WTC11 (cell line): ENCODE data around the gene ASPHD1. TPM values are rescaled to one million over a fixed set of nuclear protein-coding genes. Genes with fewer than 3 reads are reported as not detected.

Source experiments
- ATAC-seq: fragments of 200-7000 bp; cut with Tn5 transposase; 2 replicates; pipeline ENCODE4 v1.10.0; 2021; ENCODE audit warnings: mild to moderate bottlenecking, moderate library complexity
- CTCF ChIA-PET: fragments of 300-600 bp; sonication (Branson Sonifier 250); formaldehyde crosslinking; loops from one replicate; lab custom pipeline; 2021; ENCODE audit warnings: antibody characterized with exemption; lab: Charles Lee
- POLR2A ChIA-PET: fragments of 350-600 bp; sonication (Branson Sonifier 250); formaldehyde crosslinking; loops from one replicate; lab custom pipeline; 2021; ENCODE audit warnings: antibody characterized with exemption; lab: Charles Lee
- DNase-seq: peaks from one replicate; pipeline ENCODE4 v3.0.0; 2021; ENCODE audit warnings: low spot score
- H3K27ac Mint-ChIP-seq: 2 replicates; pipeline ENCODE4 v1.8.0; 2021; ENCODE audit warnings: mixed read lengths
- H3K27me3 Mint-ChIP-seq: 2 replicates; pipeline ENCODE4 v1.8.0; 2021; ENCODE audit warnings: low read depth, mild to moderate bottlenecking, moderate library complexity, mixed read lengths
- H3K36me3 Mint-ChIP-seq: 2 replicates; pipeline ENCODE4 v1.8.0; 2021; ENCODE audit warnings: mixed read lengths
- H3K4me1 Mint-ChIP-seq: 2 replicates; pipeline ENCODE4 v1.8.0; 2022; ENCODE audit warnings: mixed read lengths
- H3K4me3 Mint-ChIP-seq: 2 replicates; pipeline ENCODE4 v1.8.0; 2021; ENCODE audit warnings: mild to moderate bottlenecking, moderate library complexity, mixed read lengths
- H3K9me3 Mint-ChIP-seq: 2 replicates; pipeline ENCODE4 v1.8.0; 2021; ENCODE audit warnings: mixed read lengths
- ARID4B ChIP-seq: sonication (generic); formaldehyde crosslinking; IDR thresholded peaks from 2 replicates; pipeline ENCODE4 v1.8.0; 2023; ENCODE audit warnings: missing genetic modification reagents, mild to moderate bottlenecking, borderline replicate concordance
- ATF2 ChIP-seq: sonication (generic); formaldehyde crosslinking; IDR thresholded peaks from 2 replicates; pipeline ENCODE4 v1.8.1; 2022; ENCODE audit warnings: low read depth, missing genetic modification reagents, borderline replicate concordance
- ESRRA ChIP-seq: sonication (generic); formaldehyde crosslinking; IDR thresholded peaks from 2 replicates; pipeline ENCODE4 v1.8.1; 2022; ENCODE audit warnings: mild to moderate bottlenecking, missing genetic modification reagents, borderline replicate concordance
- FOXJ3 ChIP-seq: sonication (generic); formaldehyde crosslinking; IDR thresholded peaks from 2 replicates; pipeline ENCODE4 v1.9.0; 2021; ENCODE audit warnings: missing genetic modification reagents, mild to moderate bottlenecking, borderline replicate concordance
- GABPB1 ChIP-seq: sonication (generic); formaldehyde crosslinking; IDR thresholded peaks from 2 replicates; pipeline ENCODE4 v1.8.1; 2023; ENCODE audit warnings: mild to moderate bottlenecking, missing genetic modification reagents
- JUN ChIP-seq: sonication (generic); formaldehyde crosslinking; IDR thresholded peaks from 2 replicates; pipeline ENCODE4 v1.8.0; 2023; ENCODE audit warnings: mild to moderate bottlenecking, missing genetic modification reagents
- KAT7 ChIP-seq: sonication (generic); formaldehyde crosslinking; IDR thresholded peaks from 2 replicates; pipeline ENCODE4 v1.8.1; 2023; ENCODE audit warnings: missing genetic modification reagents, mild to moderate bottlenecking, borderline replicate concordance
- NFYB ChIP-seq: sonication (generic); formaldehyde crosslinking; conservative IDR thresholded peaks from 2 replicates; pipeline ENCODE4 v1.8.0; 2022; ENCODE audit warnings: low read depth, missing genetic modification reagents
- NR2C2 ChIP-seq: sonication (generic); formaldehyde crosslinking; IDR thresholded peaks from 2 replicates; pipeline ENCODE4 v1.8.0; 2022; ENCODE audit warnings: mild to moderate bottlenecking, missing genetic modification reagents
- PREB ChIP-seq: sonication (generic); formaldehyde crosslinking; IDR thresholded peaks from 2 replicates; pipeline ENCODE4 v1.8.1; 2022; ENCODE audit warnings: mild to moderate bottlenecking, missing genetic modification reagents, moderate library complexity, borderline replicate concordance
- STAT6 ChIP-seq: sonication (generic); formaldehyde crosslinking; conservative IDR thresholded peaks from 2 replicates; pipeline ENCODE4 v1.8.1; 2023; ENCODE audit warnings: mild to moderate bottlenecking, low read depth, missing genetic modification reagents, moderate library complexity
- USF2 ChIP-seq: sonication (generic); formaldehyde crosslinking; IDR thresholded peaks from 2 replicates; pipeline ENCODE4 v1.8.1; 2023; ENCODE audit warnings: mild to moderate bottlenecking, missing genetic modification reagents, moderate library complexity
- ZNF281 ChIP-seq: sonication (generic); formaldehyde crosslinking; IDR thresholded peaks from 2 replicates; pipeline ENCODE4 v1.8.0; 2023; ENCODE audit warnings: mild to moderate bottlenecking, missing genetic modification reagents
- ZNF512 ChIP-seq: sonication (generic); formaldehyde crosslinking; IDR thresholded peaks from 2 replicates; pipeline ENCODE4 v1.8.1; 2022; ENCODE audit warnings: missing genetic modification reagents, borderline replicate concordance
- total RNA-seq: library from RNA; stranded (reverse); gene quantifications from 3 replicates; pipeline ENCODE4 v1.2.3, GENCODE V29; 2021

Gene ASPHD1
- total RNA-seq, 1 experiment from 2014 or later, result 26.9 TPM

- ChIA-PET POLR2A (interaction anchor here (0.9 kb wide), 1 partner anchor 25 kb away, joined by 3 read pairs; no protein-coding TSS in a partner anchor), CTCF (interaction anchor here (0.7 to 2.3 kb wide), 3 partner anchors 33 to 179 kb away, joined by 3 to 10 read pairs (median 5); partner anchors contain the start of genes MVP and TLCD3B)
- Mint-ChIP-seq H3K9me3 (no peaks in the 10 kb centered on the region), H3K4me3 (no peak overlapping the region), H3K27me3 (no peaks in the 10 kb centered on the region; the same call in 1 of the 2 replicates), H3K27ac (no peak overlapping the region), H3K4me1 (peaks cover 14% of the 10 kb centered on the region), H3K36me3 (no peaks in the 10 kb centered on the region)
- ATAC-seq (no peak), DNase-seq (no peak)
- TF ChIP-seq FOXJ3 (no peak), STAT6 (CRISPR knock-in tag) (no peak), PREB (CRISPR knock-in tag) (no peak), ZNF512 (CRISPR knock-in tag) (no peak), JUN (no peak), ZNF281 (CRISPR knock-in tag) (no peak), GABPB1 (CRISPR knock-in tag) (no peak), ESRRA (no peak), NFYB (CRISPR knock-in tag) (peak; percentile 42; the same call in 1 of the 2 replicates), ATF2 (no peak), KAT7 (no peak), ARID4B (CRISPR knock-in tag) (no peak), NR2C2 (CRISPR knock-in tag) (no peak), USF2 (CRISPR knock-in tag) (peak; percentile 21; the same call in 1 of the 2 replicates)
Measured at GRCh38 chr16:29852654-29853053, 47.6 kb upstream of the ASPHD1 start.
